ENCODE measurements around the gene CENPN.

CENPN gene

DNA sequence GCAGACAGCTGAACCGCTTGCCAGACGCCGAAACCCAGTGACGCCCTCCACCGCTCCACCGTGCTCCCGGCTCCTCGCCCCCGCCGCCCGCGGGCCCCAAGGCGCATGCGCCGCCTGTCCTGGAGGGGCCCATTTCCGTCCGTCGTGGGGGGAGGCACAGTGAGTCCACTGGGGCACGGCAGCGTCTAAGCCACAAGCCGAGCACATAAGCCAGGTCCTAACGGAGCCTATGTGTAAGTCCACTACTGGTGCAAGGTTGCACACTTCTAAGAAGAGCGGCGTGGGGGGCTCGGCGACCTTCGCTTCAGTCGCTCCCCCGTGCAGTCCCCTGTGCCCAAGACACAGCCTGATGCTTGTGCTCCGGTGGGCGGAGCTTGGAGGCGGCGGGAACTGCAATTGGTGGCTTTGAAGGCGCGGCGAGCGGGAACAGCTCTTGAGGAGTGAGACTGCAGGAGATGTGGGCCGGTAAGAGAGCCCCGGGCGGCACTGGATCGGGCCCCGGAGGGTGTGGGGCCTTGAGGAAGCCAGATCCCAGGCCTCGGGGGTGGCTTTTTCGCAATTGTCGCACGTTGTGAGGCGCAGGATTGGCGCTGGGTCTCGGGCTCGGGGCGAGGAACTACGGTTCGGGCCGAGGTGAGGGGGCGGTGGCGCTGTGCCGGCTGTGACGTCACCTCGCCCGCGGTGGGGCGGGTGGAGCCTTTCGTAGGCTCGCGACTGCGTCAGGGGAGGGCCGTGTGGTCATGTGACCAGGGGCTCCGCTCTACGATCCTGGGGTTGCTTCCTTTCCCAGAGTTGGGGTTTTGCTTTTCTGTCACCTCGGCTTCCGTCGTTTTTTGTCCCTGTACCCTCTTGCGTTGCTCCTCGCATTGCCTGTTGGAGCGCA is at the start of gene CENPN, which contains the start of gene CMC2:
TSS of gene CENPN (plus strand) at position 402 of the 883 bp plus-strand sequence. CDS start 4,726 bp downstream, outside the sequence.
TSS of gene CMC2 (minus strand) at position 73 of the 883 bp plus-strand sequence. CDS start 9,491 bp downstream, outside the sequence.
- DNase-seq: peak; percentile 98

GRCh38 chr16:80958284-80958683 is 48.7 kb upstream of the CENPN start:
- DNase-seq: no peak

DNA sequence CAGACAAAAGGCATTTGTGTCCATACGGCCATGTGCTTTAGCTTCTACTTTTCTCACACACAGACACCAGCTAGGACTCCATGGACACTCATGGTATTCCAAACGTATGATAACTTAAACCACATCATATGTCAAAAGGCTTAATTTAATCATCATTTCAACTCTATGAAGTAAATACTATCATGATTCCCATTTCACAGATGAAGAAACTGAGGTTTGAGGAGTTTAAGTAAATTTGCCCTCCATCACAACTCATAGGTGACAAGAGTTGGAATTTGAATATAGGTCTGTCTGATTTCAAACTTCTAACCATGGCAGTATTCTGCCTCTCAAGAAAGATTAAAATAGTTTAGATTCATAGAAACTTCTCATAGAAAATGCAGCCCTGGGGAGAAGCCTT is 44.1 kb upstream of the CENPN start:
- no peak for DNase-seq

- no peak for DNase-seq
These were observed 42.7 kb upstream of the CENPN start for GRCh38 chr16:80964351-80964750.

- DNase-seq: no peak
These were observed 40.4 kb upstream of the CENPN start for GRCh38 chr16:80966617-80967016.

- no peak for DNase-seq
These were observed 38.5 kb upstream of the CENPN start for GRCh38 chr16:80968386-80969113.

DNA sequence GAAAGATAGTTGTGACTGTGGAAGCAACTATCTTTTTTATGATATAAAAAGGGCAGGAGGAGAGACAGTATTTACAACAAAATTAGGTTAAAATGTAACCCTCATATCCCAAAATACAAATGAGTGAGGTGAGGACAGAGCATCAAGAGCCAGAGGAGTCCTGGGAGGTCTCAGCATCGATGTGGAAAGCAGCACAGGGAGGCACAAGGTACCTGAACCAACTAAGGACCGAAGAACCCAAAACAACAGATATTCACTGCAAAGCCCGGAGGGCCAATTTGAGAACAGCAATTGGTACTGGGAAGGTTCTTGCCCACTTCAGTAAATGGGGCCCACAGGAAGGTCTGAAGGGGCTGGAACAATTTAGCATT is 37.9 kb upstream of the CENPN start:
- no peak for DNase-seq

DNA sequence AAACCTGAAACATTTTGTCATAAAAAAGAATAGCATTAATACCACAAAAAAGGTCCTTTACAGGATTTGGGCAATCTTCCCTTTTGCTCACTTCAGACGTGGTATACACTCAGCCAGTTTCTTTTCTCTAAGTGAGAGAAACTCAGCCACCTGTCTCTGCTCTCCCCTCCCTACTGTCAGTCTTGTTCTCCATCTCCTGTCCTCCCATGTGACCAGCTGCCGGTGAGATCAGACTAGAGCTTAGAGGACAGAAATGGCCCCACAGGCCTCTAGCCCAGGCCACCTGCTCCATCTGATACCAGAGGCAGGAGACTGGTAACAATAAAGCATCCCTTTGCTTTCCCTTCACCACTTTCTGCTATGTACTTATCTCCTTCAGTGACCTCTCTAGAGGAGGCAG is 35.2 kb upstream of the CENPN start:
- DNase-seq: no peak

- no peak for DNase-seq
These were observed 34.4 kb upstream of the CENPN start for GRCh38 chr16:80972611-80973010.

- no peak for DNase-seq
These were observed 33.0 kb upstream of the CENPN start for GRCh38 chr16:80973991-80974390.

DNA sequence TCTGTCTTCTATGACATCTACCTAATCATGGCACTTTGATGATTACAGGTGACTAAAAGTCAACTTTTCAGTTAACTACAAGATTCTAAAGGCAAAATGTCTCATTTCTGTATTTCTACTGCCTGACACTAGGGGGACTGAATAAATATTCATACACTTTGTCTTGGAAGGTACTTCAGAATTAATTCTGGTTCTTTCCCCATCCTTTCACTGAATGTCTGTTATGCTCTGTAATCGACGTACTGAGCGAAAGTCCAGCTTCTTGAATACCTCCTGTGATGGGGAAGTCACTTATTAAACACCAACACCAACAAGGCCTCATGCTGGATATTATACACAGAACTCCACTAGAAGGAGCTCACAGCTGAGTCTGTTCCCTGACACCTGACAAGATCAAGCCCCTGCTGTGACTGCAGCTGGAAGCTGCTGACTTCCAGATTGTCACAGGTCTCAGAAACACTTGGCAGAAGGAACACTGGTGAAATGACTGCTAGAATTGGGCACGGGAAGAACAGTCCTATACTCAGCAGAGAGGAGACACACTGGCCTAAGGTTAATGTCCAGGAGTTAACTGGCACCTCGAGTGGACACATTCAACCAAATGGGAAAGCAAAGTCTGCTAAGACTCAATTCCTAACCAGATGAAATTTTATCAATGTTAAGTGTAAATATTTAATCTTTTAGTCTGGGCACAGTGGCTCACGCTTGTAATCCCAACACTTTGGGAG is 32.2 kb upstream of the CENPN start:
- DNase-seq: no peak

GRCh38 chr16:80976946-80977345 is 30.1 kb upstream of the CENPN start:
- no peak for DNase-seq

DNA sequence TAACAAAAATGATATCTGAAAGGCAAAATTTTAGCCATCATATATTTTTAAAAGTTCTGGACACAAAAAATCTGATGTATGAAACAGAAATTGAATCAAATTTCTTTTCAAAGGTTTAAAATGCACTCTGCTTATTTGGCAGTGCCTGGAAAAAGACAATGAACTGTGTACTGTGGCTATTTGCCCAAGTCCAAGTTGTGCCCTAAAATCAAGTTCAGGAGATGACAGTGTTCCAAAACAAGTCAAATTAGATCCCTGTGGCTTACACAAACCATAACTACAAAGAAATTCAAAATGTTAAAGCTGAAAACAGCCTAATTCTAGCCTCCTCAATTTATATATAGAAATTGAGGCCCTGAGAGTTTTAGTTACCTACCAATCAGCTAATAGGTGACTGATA is 25.9 kb upstream of the CENPN start:
- DNase-seq: no peak

- no peak for DNase-seq
These were observed 24.4 kb upstream of the CENPN start for GRCh38 chr16:80982646-80983045.

- DNase-seq: no peak
These were observed 22.7 kb upstream of the CENPN start for GRCh38 chr16:80984124-80984892.

GRCh38 chr16:80985611-80986010 is 21.4 kb upstream of the CENPN start:
- no peak for DNase-seq

DNA sequence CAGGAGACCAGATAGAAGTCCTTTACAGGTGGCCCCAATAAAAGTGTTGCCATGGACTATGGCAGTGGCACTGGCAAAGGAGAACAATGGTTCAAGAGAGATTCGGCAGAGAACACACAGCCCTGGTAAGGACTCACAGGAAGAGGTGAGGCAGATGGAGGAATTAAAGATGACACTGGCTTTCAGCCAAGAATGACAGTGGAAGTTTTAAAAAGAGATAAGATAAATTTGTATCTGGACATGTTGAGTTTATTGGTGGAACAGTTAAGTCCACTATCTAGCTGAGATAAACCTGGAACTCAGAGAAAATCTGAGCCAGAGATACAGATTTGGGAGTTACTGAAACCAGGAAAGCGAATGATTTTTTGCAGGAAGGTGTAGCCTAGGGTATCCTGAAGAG is 20.5 kb upstream of the CENPN start:
- DNase-seq: no peak

- DNase-seq: no peak
These were observed 18.3 kb upstream of the CENPN start for GRCh38 chr16:80988756-80989155.

- DNase-seq: no peak
These were observed 17.2 kb upstream of the CENPN start for GRCh38 chr16:80989801-80990200.

GRCh38 chr16:80990577-80990976 is 16.4 kb upstream of the CENPN start:
- no peak for DNase-seq

- DNase-seq: no peak
These were observed 16.0 kb upstream of the CENPN start for GRCh38 chr16:80990978-80991377.

GRCh38 chr16:80991792-80992430 is 15.1 kb upstream of the CENPN start:
- DNase-seq: no peak
